Measurements from ENCODE around the gene LTO1.

LTO1 gene

DNA sequence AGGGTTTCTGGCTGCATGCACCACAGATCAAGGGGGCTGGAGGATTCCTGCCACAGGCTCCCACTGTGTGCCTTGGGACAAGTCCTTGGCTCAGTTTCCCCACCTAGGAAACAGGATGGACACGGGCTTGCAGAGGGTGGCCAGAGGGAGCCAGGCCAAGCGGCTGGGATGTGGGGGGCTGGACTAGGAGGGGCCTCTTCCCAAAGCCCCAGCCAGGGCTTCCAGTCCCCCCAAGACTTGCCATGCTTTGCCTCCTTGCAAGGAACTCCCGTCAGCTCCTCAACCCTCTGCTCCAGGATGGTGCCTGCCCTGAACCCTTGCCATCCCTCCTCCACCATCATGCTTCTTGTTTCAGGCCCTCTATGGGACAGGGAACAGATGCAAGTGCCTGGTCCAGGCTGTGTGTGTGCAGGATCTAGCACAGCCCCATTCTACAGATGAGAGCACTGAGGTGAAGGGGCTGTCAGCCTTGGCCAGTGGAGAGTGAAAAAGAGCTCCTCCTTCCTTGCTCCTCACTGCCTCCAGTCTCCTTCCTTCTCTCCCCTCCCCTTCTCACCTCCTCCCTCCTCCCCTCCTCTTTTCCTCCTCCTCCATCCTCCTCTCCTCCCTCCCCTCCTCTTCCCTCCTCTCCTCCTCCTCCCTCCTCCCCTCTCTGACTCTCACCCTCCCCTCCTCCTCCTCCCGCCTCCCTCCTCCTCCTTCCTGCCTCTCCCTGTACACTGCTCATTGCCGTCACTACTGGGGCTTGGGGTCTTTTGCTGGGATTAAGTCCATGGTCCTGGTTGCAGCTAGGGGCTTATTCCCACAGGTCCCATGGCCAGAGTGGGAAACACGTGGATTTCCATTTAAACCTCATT lies 42.0 kb upstream of the LTO1 start:
- Histone ChIP-seq H3K36me3 (replicated peaks) (no peaks in the 10 kb centered on the region), H3K4me3 (ENCODE audit: low read depth, low read length) (no peak overlapping the region), H3K27ac (no peak overlapping the region), H3K27me3 (replicated peaks) (peaks cover 13% of the 10 kb centered on the region)
- DNase-seq: no peak
- in situ Hi-C loops (cut with HindIII; ENCODE audit: low pct_ligation_motif_present, low sequenced_read_pairs): no loop called here
- TF ChIP-seq, protein P1, sequence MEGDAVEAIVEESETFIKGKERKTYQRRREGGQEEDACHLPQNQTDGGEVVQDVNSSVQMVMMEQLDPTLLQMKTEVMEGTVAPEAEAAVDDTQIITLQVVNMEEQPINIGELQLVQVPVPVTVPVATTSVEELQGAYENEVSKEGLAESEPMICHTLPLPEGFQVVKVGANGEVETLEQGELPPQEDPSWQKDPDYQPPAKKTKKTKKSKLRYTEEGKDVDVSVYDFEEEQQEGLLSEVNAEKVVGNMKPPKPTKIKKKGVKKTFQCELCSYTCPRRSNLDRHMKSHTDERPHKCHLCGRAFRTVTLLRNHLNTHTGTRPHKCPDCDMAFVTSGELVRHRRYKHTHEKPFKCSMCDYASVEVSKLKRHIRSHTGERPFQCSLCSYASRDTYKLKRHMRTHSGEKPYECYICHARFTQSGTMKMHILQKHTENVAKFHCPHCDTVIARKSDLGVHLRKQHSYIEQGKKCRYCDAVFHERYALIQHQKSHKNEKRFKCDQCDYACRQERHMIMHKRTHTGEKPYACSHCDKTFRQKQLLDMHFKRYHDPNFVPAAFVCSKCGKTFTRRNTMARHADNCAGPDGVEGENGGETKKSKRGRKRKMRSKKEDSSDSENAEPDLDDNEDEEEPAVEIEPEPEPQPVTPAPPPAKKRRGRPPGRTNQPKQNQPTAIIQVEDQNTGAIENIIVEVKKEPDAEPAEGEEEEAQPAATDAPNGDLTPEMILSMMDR (IDR thresholded peaks at IDR 0.05; ENCODE audit: low read depth, low read length, missing control alignments): no peak

DNA sequence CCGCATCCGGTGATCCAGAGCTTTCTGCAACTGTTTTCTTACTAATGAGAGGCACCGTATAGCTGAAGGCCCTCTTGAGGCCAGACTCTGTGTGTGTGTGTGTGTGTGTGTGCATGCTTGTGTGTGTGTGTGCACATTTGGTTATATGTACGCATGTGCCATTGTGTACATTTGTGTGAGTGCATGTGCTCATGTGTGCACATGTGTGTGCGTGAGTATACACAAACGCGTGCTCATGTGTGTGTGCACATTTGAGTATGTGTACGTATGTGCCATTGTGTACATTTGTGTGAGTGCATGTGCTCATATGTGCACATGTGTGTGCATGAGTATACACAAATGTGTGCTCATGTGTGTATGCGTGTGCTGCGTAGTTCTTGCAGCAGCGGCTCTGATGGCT lies 40.9 kb upstream of the LTO1 start:
- TF ChIP-seq, protein P1 (IDR thresholded peaks at IDR 0.05; ENCODE audit: low read depth, low read length, missing control alignments): no peak
- in situ Hi-C loops (cut with HindIII; ENCODE audit: low pct_ligation_motif_present, low sequenced_read_pairs): no loop called here
- H3K36me3 ChIP-seq (replicated peaks): no peaks in the 10 kb centered on the region
- no peak overlapping the region for H3K4me3 ChIP-seq (ENCODE audit: low read depth, low read length)
- H3K27me3 ChIP-seq (replicated peaks): peaks cover 13% of the 10 kb centered on the region
- H3K27ac ChIP-seq: no peak overlapping the region
- no peak for DNase-seq

DNA sequence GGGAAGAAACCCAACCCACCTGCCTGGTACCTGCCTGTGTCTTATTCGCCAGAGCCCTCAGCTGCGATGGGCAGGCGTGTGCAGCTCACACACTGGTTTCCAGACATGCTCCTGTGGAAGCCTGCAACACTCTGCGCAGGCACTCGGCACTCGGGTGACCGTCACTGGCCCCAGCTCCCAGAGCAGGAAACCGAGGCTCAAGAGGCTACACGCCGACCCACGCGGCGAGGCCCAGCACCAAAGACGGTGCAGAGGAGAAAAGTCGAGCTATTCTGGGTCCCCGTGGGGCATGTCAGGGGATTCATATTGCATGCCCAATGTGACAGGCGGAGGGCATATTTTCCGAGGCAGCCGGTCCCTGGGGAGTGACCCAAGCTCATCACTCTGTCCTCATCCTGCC lies 40.3 kb upstream of the LTO1 start:
- in situ Hi-C loops (cut with HindIII; ENCODE audit: low pct_ligation_motif_present, low sequenced_read_pairs): no loop called here
- no peak for DNase-seq
- no peak overlapping the region for H3K4me3 ChIP-seq (ENCODE audit: low read depth, low read length)
- H3K36me3 ChIP-seq (replicated peaks): no peaks in the 10 kb centered on the region
- no peak overlapping the region for H3K27ac ChIP-seq
- peaks cover 13% of the 10 kb centered on the region for H3K27me3 ChIP-seq (replicated peaks)
- TF ChIP-seq, protein P1 (IDR thresholded peaks at IDR 0.05; ENCODE audit: low read depth, low read length, missing control alignments): no peak

DNA sequence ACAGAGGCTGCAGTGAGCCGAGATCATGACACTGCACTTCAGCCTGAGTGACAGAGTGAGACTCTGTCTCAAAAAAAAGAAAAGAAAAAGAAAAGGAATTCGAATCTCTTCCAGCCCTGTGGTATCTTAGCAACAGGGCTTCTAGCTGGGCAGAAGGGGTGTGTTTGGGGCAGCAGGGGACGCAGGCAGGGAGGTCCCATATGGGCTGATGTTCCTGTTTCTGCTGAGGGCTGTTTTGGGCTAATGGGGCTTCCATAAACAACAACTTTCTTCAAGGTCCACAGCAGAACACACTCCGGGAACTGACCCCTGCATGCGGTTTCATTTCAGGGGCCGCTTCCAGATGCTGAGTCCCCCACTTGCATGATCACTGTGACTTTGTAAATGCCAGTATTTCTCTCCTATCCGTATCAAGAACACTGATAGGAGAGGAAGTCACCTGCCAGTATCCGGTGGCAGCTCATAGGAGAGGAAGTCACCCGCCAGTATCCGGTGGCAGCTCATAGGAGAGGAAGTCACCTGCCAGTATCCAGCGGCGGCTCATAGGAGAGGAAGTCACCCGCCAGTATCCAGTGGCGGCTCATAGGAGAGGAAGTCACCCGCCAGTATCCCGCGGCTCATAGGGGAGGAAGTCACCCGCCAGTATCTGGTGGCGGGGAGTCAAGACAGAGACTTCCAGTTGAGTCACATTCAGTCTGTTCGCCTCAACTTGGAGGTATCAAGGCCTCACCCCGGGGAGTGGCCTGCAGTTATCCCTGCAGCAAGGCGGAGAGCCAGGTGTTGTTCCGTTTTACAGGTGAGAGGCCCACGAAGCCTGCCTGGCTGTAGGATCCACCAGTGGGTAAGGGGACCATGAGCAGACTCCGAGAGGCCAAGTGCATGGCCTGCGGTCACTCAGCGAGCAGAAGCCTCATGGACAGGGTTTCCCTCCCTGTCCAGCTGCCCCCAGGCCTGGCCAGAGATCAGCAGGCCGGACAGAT lies 37.0 kb upstream of the LTO1 start:
- TF ChIP-seq, protein P1 (IDR thresholded peaks at IDR 0.05; ENCODE audit: low read depth, low read length, missing control alignments): no peak
- in situ Hi-C loops (cut with HindIII; ENCODE audit: low pct_ligation_motif_present, low sequenced_read_pairs): no loop called here
- no peak for DNase-seq
- H3K27me3 ChIP-seq (replicated peaks): peaks cover 9% of the 10 kb centered on the region
- no peaks in the 10 kb centered on the region for H3K36me3 ChIP-seq (replicated peaks)
- no peak overlapping the region for H3K27ac ChIP-seq
- H3K4me3 ChIP-seq (ENCODE audit: low read depth, low read length): no peak overlapping the region

DNA sequence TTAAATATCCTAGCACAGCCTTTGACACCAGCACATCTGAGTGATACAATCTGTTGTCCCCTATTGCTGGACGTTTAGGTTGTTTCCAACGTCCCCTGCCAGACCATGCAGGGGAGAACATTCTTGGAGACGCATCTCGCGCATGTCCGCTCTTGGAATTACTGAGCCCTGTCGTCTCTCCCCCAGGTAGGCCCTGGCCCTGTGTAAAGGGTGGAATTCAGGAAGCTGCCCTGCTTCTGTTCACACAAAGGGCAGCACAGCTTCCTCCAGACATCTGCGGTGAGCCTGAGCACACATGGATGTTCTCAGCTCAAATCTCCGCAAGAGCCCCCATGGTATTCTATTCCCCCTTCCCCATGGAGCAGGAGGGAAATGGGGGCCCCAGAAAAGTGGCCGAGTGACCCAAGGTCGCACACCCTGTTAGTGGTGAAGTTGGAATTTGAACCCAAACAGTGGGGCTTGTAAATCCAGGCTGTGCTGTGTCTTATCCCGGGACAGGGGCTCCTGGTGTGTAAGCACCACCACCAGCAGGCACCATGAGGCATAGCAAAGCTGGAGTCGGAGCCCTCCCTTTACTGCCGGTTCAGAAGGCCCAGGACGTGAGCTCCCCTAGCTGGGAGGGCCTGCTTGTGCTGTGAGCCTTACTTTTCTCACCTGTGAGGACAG lies 33.7 kb upstream of the LTO1 start:
- no peak overlapping the region for H3K27ac ChIP-seq
- H3K4me3 ChIP-seq (ENCODE audit: low read depth, low read length): no peak overlapping the region
- in situ Hi-C loops (cut with HindIII; ENCODE audit: low pct_ligation_motif_present, low sequenced_read_pairs): no loop called here
- DNase-seq: no peak
- peaks cover 29% of the 10 kb centered on the region for H3K27me3 ChIP-seq (replicated peaks)
- TF ChIP-seq, protein P1 (IDR thresholded peaks at IDR 0.05; ENCODE audit: low read depth, low read length, missing control alignments): no peak
- no peaks in the 10 kb centered on the region for H3K36me3 ChIP-seq (replicated peaks)

All from brain microvascular endothelial cell (primary cell).